Retinal pigment epithelial cell (primary cell): ENCODE data around the gene ERVH48-1.
"Not testable (repeated sequence)": the region's sequence is repeated elsewhere in the genome, so short reads cannot be mapped to it uniquely, and the experiment has no call there.

Experiments
- DNase-seq: peaks from one replicate; pipeline ENCODE4 v3.0.0-alpha.2; 2010; ENCODE audit warnings: low read depth
- H3K4me3 ChIP-seq: 2 replicates; pipeline ENCODE4 v1.5.1; 2011; ENCODE audit warnings: mild to moderate bottlenecking, low read length, control low read depth, moderate library complexity
- TF ChIP-seq, protein P1 (sequence below): conservative IDR thresholded peaks from 2 replicates; pipeline ENCODE4 v1.5.1; 2011; ENCODE audit warnings: low read depth, low read length, control low read depth, inconsistent platforms

Gene ERVH48-1

DNA sequence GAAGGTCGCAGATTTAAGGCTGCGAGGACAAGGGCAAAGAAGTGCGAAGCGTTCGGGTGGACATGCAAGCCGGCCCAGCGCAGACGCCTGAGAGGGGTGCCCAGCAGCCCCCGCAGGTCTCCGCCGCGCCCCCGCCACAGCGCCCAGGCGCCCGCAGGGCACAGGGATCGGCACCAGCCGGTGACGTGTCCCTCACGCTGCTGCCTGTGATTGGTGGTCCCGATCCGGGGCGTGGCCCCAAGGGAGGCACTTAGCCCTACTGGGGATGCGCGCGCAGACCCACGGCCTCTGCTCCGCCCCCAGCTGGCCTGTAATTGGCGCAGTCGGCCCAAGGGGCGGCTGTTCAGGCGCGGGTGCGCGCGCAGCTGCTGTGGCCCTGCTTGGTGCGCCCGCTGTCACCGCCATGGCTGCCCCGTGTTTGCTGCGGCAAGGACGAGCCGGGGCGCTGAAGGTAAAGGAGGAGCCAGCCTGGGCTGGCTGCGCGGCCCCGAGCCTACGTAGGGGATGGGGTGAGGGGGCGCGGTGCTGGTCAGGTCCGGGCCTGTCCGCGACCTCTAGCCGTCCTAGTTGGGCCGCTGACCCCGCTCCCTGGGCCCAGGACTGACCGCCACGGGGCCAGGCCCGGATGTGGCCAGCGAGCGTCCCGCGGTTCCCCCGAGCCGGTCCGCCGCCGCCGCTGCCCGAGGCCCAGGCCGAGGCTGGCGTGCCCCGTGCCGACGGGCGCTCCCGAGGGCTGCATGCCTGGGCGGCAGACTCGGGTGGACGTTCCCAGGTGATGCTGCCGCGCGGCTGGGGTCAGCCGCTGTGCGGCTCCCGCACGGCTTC is 32.3 kb downstream of the ERVH48-1 start, which contains the start of gene NDUFV3:
TSS of gene NDUFV3 (plus strand) at position 379 of the 825 bp plus-strand sequence. CDS start at position 404, 25 bp downstream.
- H3K4me3 ChIP-seq, result peak within 1 kb of the TSS; percentile 68
- peak; percentile 88 for DNase-seq
- TF ChIP-seq, protein P1, sequence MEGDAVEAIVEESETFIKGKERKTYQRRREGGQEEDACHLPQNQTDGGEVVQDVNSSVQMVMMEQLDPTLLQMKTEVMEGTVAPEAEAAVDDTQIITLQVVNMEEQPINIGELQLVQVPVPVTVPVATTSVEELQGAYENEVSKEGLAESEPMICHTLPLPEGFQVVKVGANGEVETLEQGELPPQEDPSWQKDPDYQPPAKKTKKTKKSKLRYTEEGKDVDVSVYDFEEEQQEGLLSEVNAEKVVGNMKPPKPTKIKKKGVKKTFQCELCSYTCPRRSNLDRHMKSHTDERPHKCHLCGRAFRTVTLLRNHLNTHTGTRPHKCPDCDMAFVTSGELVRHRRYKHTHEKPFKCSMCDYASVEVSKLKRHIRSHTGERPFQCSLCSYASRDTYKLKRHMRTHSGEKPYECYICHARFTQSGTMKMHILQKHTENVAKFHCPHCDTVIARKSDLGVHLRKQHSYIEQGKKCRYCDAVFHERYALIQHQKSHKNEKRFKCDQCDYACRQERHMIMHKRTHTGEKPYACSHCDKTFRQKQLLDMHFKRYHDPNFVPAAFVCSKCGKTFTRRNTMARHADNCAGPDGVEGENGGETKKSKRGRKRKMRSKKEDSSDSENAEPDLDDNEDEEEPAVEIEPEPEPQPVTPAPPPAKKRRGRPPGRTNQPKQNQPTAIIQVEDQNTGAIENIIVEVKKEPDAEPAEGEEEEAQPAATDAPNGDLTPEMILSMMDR, result no peak

DNA sequence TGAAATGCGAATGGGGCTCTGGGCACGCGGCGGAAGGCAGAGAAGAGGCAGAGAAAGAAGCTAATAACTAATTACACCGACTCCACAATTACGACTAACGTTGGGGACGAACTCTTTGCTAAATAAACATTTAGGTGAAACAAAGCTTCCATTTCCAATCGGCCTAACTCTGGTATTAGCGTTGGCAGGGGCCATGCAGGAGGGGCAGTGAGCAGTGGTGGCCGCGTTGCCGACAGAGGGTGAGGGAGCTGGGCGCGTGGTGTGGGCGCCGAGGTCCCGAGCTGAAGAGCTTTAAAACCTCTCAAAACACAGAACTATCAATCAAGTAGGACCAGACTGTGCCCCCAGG is 32.9 kb downstream of the ERVH48-1 start:
- no peak for DNase-seq
- H3K4me3 ChIP-seq, result peak overlapping the region; percentile 67
- TF ChIP-seq, protein P1, result no peak

DNA sequence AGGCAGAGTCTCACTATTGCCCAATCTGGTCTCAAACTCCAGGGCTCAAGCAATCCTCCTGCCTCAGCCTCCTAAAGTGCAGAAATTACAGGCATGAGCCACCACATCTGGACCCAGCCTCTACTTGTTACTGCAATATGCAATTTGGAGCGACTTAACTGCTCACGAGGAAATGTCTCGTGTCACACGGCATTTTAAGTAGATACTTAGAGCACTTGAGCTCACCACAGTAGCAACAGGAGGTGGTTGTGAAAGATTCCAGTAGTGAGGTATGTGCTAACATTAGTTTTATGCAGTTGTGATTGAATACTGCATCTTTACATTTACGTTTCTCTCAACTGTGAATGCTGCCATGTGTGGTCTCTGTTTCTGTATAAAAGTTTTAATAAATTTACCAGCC is 38.1 kb downstream of the ERVH48-1 start:
- H3K4me3 ChIP-seq, result no peak overlapping the region
- TF ChIP-seq, protein P1, result no peak
- DNase-seq, result no peak

DNA sequence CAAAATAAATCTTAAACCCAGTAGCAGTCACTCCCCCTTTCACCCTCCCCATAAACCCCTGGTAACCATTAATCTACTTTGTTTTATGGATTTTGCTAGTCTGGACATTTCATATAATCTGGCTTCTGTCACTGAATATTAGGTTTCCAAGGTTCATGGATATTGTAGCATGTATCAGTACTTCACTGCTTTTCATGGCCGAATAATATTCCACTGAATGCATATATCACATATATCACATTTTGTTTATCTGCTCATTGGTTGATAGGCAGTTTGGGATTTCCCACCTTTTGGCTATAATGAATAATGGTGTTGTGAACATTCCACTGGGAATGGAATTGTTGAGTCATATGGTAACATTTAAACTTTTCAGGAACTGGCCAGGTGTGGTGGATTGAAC is 41.5 kb downstream of the ERVH48-1 start:
- TF ChIP-seq, protein P1, result no peak
- H3K4me3 ChIP-seq, result no peak overlapping the region
- DNase-seq, result no peak

DNA sequence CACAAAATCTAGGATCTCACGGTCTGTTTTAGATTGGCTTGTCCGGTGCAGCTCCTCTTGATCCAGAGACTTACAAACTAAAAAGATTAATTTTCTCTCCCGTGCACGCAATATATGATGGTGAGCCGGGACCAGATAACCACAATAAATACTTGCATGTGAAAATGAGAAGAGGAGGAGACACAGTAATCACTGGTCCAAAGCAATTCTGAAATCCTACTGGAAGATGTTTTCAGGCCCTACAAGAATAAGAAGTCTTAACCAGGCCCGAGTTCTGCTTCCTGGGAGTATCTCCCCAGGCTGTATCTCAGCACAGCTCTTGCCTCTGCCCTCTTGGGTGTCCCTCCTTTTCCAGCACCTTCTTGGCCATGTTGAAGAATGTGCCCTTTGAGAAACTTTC is 45.1 kb downstream of the ERVH48-1 start:
- DNase-seq, result no peak
- peak overlapping the region; percentile 93 for H3K4me3 ChIP-seq
- TF ChIP-seq, protein P1, result no peak

DNA sequence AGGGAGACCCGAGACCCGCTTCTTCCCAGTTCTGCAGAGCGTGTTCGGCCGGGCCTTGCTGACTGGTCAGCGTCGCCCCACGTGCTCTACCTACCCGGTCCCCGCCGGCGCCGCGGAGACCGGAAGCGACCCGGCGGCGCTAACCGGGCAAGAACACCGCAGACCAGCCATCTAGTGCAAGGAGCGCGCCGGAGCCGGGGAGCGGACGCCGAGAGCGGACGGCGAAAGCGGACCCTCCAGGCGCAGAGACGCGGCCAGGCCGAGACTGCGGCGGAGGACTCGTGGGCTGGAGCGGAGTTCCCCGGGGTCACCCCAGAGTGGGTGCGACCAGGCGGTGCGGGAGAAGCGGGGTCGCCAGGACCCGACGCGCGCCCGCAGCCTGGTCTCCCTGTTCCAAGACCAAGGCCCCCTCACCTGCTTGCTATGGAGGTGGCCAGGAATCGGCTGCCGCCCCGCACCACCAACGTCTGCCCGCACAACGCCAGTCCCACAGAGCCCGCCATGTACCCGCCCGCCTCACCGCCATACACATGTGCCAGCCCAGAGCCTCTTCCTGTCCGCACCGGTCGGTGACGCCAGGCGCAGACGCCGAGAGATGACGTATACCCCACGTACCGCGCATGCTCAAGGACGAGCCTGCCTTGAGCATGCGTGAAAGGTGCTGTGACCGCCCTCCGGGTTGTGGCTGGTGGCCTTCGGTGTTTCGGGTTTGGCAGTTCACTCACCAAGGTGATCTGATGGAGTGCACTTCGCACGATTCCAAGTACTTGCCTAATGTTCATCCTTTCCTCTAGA is 46.2 kb downstream of the ERVH48-1 start, which contains the start of gene WDR4:
TSS of gene WDR4 (minus strand) at position 547 of the 795 bp plus-strand sequence. CDS start at position 503, 44 bp downstream.
- H3K4me3 ChIP-seq, result peak within 1 kb of the TSS; percentile 93
- TF ChIP-seq, protein P1, result no peak

DNA sequence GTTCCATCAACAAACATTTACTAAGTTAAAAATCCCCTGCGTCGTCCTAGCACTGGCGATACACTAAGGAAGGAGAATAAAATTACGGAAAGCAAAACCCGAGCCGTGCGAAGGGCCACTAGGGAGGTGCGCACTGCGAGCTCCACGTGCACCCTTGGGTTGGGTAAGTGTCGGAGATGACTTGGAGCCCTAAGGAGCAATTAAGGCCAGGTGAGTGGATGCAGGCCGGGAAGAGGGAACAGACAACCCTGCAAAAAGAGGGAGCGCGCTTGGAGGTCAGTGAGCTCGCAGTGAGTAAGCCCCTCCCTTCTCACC is 46.8 kb downstream of the ERVH48-1 start:
- no peak for DNase-seq
- TF ChIP-seq, protein P1, result no peak
- H3K4me3 ChIP-seq, result peak overlapping the region; percentile 93

More for the DNA sequence above, 46.2 kb downstream of the ERVH48-1 start, which contains the start of gene WDR4:
- peak; percentile 93 for DNase-seq

DNA sequence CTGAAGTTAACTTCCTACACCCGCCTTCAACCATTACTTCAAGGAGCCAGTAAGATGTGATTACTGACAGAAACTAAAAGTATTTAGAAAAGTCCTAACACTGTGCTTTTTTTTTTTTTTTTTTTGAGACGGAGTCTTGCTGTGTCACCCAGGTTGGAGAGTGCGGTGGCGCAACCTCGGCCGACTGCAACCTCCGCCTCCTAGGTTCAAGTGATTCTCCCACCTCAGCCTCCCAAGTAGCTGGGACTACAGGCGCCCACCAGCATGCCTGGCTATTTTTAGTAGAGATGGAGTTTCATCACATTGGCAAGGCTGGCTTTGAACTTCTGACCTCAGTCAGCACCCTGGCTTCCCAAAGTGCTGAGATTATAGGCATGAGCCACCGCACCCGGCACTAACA is 49.6 kb downstream of the ERVH48-1 start:
- not testable (repeated sequence) for DNase-seq, H3K4me3 ChIP-seq
